Measurements from ENCODE around the gene KRTAP5-9. TPM values are rescaled to one million over a fixed set of nuclear protein-coding genes. Genes with fewer than 3 reads are reported as not detected.
"Not testable (repeated sequence)": the region's sequence is repeated elsewhere in the genome, so short reads cannot be mapped to it uniquely, and the experiment has no call there.

The KRTAP5-9 gene
- polyA plus RNA-seq, 6 donors from 2014 or later: 0.27 TPM; not detected in 5

GRCh38 chr11:71555508-71555907, 7.3 kb downstream of the KRTAP5-9 start:
- ATAC-seq (ENCODE audit: low read depth in 2 of 2): no peak
- no peak overlapping the region for H3K27ac Mint-ChIP-seq
- H3K4me3 Mint-ChIP-seq: no peak overlapping the region
- H3K36me3 Mint-ChIP-seq: no peaks in the 10 kb centered on the region
- H3K4me1 Mint-ChIP-seq: peaks cover 0 to 4% (median 2%) of the 10 kb centered on the region in 3 donors
- H3K27me3 Mint-ChIP-seq: peaks cover 9 to 19% (median 17%) of the 10 kb centered on the region in 3 donors
- DNase-seq: no peak
- H3K9me3 Mint-ChIP-seq: peaks cover 0 to 7% (median 2%) of the 10 kb centered on the region in 7 donors

DNA sequence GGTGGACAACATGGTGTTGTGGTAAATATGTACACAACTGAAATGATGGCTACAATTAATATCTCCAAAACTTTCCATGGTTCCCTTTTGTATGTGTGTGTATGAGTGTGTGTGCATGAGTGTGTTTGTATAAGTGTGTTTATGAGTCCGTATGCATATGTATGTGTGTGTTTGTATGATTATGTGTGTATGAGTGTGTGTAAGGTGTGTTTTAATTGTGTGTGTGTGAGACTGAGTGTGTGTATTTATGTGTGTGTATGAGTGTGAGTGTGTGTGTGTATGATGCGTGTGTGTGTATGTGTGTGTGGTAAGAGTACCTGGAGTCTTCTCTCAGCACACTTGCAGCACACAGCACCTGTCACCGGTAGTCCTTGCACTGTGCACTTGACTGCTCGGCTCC, 7.8 kb downstream of the KRTAP5-9 start:
- Mint-ChIP-seq H3K27me3 (peaks cover 11 to 23% (median 20%) of the 10 kb centered on the region in 3 donors), H3K9me3 (peaks cover 0 to 12% (median 2%) of the 10 kb centered on the region in 7 donors), H3K4me3 (no peak overlapping the region), H3K4me1 (peaks cover 0 to 2% (median 0%) of the 10 kb centered on the region in 3 donors), H3K27ac (no peak overlapping the region), H3K36me3 (peaks cover 0 to 1% of the 10 kb centered on the region in 2 donors)
- no peak for ATAC-seq (ENCODE audit: low read depth in 2 of 2)
- DNase-seq: no peak

- Mint-ChIP-seq H3K9me3 (peaks cover 0 to 17% (median 2%) of the 10 kb centered on the region in 7 donors), H3K4me3 (no peak overlapping the region), H3K27me3 (peaks cover 19 to 30% (median 25%) of the 10 kb centered on the region in 3 donors), H3K36me3 (peaks cover 0 to 7% of the 10 kb centered on the region in 2 donors), H3K27ac (no peak overlapping the region), H3K4me1 (no peaks in the 10 kb centered on the region)
- no peak for DNase-seq
- no peak for ATAC-seq (ENCODE audit: low read depth in 2 of 2)
Measured at GRCh38 chr11:71557257-71557656, 9.0 kb downstream of the KRTAP5-9 start.

DNA sequence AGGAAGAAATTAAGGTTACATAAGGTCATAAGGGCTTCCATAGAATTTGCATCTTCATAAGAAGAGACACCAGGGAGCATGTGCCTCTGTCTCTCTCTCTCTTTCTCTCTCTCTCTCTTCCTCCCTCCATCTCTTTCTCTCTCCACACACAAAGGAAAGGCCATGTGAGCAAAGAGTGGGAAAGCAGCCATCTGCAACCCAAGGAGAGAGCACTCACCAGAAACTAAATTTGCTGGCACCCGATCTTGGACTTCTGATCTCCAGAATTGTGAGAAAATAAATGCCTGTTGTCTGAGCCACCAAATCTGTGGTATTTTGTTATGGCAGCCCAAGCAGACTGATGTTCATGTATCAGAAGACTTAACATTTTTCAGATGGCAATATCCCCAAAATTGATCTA, 10.8 kb downstream of the KRTAP5-9 start:
- peak overlapping the region in 1 of 8 donors; percentile 31 for H3K4me3 Mint-ChIP-seq
- DNase-seq (no peak), ATAC-seq (ENCODE audit: low read depth in 2 of 2) (no peak)
- peaks cover 0 to 17% (median 1%) of the 10 kb centered on the region in 7 donors for H3K9me3 Mint-ChIP-seq
- peaks cover 0 to 7% of the 10 kb centered on the region in 2 donors for H3K36me3 Mint-ChIP-seq
- no peak overlapping the region for H3K27ac Mint-ChIP-seq
- H3K27me3 Mint-ChIP-seq: peaks cover 30 to 41% (median 36%) of the 10 kb centered on the region in 3 donors
- no peaks in the 10 kb centered on the region for H3K4me1 Mint-ChIP-seq

- Mint-ChIP-seq H3K4me3 (no peak overlapping the region), H3K9me3 (peaks cover 0 to 17% (median 1%) of the 10 kb centered on the region in 7 donors), H3K27me3 (peaks cover 27 to 55% (median 44%) of the 10 kb centered on the region in 3 donors), H3K27ac (no peak overlapping the region), H3K36me3 (peaks cover 0 to 7% of the 10 kb centered on the region in 2 donors), H3K4me1 (no peaks in the 10 kb centered on the region)
- DNase-seq: no peak
- no peak for ATAC-seq (ENCODE audit: low read depth in 2 of 2)
Measured at GRCh38 chr11:71562120-71562519, 13.9 kb downstream of the KRTAP5-9 start.

DNA sequence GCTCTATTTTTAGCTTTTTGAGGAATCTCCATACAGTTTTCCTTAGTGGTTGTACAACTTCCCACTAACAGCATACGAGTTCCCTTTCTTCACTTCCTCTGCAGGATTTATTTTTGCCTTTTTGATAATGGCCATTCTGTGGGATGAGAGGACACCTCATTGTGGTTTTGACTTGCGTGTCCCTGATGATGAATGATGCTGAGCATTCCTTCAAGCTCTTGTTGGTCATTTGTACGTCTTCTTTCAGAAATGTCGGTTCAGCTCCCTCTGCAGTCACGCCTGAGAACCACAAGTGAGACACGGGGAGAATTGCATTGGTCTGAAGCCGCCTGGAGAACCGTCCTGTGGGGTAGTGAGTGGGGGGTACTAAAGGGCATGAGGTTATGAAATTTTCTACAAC, 15.2 kb downstream of the KRTAP5-9 start:
- Mint-ChIP-seq H3K36me3 (peaks cover 0 to 7% of the 10 kb centered on the region in 2 donors), H3K4me3 (no peak overlapping the region), H3K4me1 (no peaks in the 10 kb centered on the region), H3K27ac (peak overlapping the region in 1 of 6 donors; percentile 2), H3K9me3 (peaks cover 0 to 17% (median 1%) of the 10 kb centered on the region in 7 donors), H3K27me3 (peaks cover 26 to 52% (median 44%) of the 10 kb centered on the region in 3 donors)
- DNase-seq (no peak), ATAC-seq (ENCODE audit: low read depth in 2 of 2) (no peak)

DNA sequence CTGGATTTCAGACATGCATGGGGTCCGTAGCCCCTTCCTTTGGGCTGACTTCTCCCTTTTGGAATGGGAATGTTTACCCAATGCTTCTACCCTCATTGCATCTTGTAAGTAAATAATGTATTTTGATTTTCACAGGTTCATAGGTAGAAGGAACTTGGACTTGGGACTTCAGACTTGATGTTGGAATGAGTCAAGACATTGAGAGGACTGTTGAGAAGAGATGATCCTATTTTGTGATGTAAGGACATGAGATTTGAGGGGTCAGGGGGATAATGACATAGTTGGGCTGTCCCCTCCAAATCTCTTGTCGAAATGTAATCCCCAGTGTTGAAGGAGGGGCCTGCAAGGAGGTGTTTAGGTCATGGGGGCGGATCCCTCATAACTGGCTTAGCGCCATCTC, 16.2 kb downstream of the KRTAP5-9 start:
- peaks cover 26 to 46% (median 44%) of the 10 kb centered on the region in 3 donors for H3K27me3 Mint-ChIP-seq
- peaks cover 0 to 17% (median 1%) of the 10 kb centered on the region in 7 donors for H3K9me3 Mint-ChIP-seq

GRCh38 chr11:71565263-71565662, 17.0 kb downstream of the KRTAP5-9 start, which contains the start of gene KRTAP5-10:
KRTAP5-10 (plus strand) TSS chr11:71565563; CDS start chr11:71565588, 25 bp downstream.
- no peak for ATAC-seq (ENCODE audit: low read depth in 2 of 2)
- Mint-ChIP-seq H3K4me3 (no peak within 1 kb of the TSS), H3K4me1 (no peaks in the 10 kb centered on the region), H3K27me3 (peaks cover 26 to 45% (median 44%) of the 10 kb centered on the region in 3 donors), H3K9me3 (peaks cover 0 to 12% (median 0%) of the 10 kb centered on the region in 7 donors), H3K36me3 (peaks cover 0 to 7% of the 10 kb centered on the region in 2 donors), H3K27ac (no peak within 1 kb of the TSS)
- no peak for DNase-seq

More for the DNA sequence above, 16.2 kb downstream of the KRTAP5-9 start:
- DNase-seq: no peak
- no peak overlapping the region for H3K27ac Mint-ChIP-seq
- no peak overlapping the region for H3K4me3 Mint-ChIP-seq
- no peaks in the 10 kb centered on the region for H3K4me1 Mint-ChIP-seq
- peaks cover 0 to 7% of the 10 kb centered on the region in 2 donors for H3K36me3 Mint-ChIP-seq
- no peak for ATAC-seq (ENCODE audit: low read depth in 2 of 2)

- Mint-ChIP-seq H3K27ac (no peak overlapping the region), H3K4me1 (no peaks in the 10 kb centered on the region), H3K36me3 (peaks cover 0 to 4% of the 10 kb centered on the region in 2 donors), H3K9me3 (peaks cover 0 to 3% (median 0%) of the 10 kb centered on the region in 7 donors), H3K27me3 (peaks cover 26 to 50% (median 46%) of the 10 kb centered on the region in 3 donors), H3K4me3 (no peak overlapping the region)
- DNase-seq: no peak
- no peak for ATAC-seq (ENCODE audit: low read depth in 2 of 2)
Measured at GRCh38 chr11:71566081-71566620, 17.9 kb downstream of the KRTAP5-9 start.

GRCh38 chr11:71566626-71567599, 18.7 kb downstream of the KRTAP5-9 start:
- not testable (repeated sequence) for ATAC-seq (ENCODE audit: low read depth in 2 of 2); DNase-seq; H3K4me1 Mint-ChIP-seq; H3K9me3 Mint-ChIP-seq; H3K36me3 Mint-ChIP-seq; H3K4me3 Mint-ChIP-seq
- Mint-ChIP-seq H3K27ac (peak overlapping the region in 1 of 6 donors; percentile 71), H3K27me3 (peaks cover 23 to 44% (median 40%) of the 10 kb centered on the region in 3 donors)

- H3K4me1 Mint-ChIP-seq; H3K9me3 Mint-ChIP-seq; DNase-seq; H3K27ac Mint-ChIP-seq; ATAC-seq (ENCODE audit: low read depth in 2 of 2); H3K36me3 Mint-ChIP-seq; H3K4me3 Mint-ChIP-seq: not testable (repeated sequence)
- H3K27me3 Mint-ChIP-seq: peaks cover 23 to 48% (median 43%) of the 10 kb centered on the region in 3 donors
Measured at GRCh38 chr11:71567633-71568032, 19.4 kb downstream of the KRTAP5-9 start.

DNA sequence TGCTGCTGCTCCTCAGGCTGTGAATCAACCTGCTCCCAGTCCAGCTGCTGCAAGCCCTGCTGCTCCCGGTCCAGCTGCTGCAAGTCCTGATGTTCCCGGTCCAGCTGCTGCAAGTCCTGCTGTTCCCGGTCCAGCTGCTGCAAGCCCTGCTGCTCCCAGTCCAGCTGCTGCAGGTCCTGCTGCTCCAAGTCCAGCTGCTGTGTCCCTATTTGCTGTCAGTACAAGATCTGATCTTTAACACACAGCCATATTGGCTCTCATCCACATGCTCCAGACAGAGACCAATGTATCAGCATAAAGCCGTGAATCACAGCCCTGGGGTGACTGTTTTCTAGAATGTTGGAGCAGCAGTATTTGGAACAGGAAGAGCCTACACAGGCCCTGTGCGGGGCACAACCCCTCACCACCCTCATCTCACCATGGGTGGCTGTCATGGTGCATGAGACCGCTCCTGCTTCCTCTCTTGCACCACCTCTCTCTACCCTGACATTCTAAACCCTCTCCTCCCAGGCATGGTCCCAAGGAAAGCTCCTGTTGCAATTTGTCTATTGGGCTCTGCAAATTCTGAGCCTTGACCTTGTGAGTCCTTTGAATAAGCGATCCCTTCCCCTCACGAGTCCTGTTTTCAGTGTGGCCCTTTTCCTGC, 20.6 kb downstream of the KRTAP5-9 start:
- Mint-ChIP-seq H3K27ac (no peak overlapping the region), H3K36me3 (no peaks in the 10 kb centered on the region), H3K27me3 (peaks cover 13 to 41% (median 36%) of the 10 kb centered on the region in 3 donors), H3K4me1 (no peaks in the 10 kb centered on the region), H3K9me3 (no peaks in the 10 kb centered on the region), H3K4me3 (no peak overlapping the region)
- DNase-seq (no peak), ATAC-seq (ENCODE audit: low read depth in 2 of 2) (no peak)
